ENCODE measurements around the gene MAPK12.
A peak's percentile ranks its signal among the peaks of the same experiment; 100 is the strongest.

Gene MAPK12

DNA sequence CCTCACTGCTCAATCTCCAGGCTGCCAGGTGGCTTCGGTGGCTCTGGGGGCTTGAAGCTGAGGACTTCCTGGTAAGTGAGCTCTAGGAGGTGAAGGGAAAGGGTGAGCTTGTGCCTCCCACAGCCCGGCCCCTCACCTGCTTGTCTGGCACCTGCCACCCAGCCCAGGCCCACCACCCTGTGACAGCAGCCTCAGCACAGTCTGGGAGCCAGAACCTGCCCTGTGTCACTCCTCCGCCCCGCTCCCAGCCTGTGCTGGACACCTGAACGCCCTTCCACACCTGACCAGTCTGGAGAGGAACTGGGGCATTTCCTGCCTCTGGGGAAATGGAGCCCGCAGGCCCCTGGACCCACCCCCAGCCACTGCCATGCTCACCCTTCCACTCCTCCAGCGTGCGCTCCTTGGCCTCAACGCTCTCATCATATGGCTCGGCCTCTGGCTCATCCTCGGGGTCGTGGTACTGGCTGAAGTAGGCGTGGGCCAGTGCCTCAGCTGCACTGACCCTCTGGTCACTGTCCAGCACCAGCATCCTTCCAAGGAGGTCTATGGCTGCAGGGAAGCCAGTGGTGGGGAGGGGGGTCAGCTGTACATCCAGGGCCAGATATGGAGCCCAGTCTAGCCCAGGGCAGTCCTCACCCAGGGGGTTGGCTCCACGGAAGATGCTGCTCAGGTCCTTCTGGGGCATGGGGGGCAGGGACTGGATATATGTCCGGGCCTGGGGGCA lies 3.6 kb upstream of the MAPK12 start:
- DNase-seq: no peak

GRCh38 chr22:50264104-50264745 lies 2.7 kb upstream of the MAPK12 start:
- no peak for DNase-seq

- no peak for DNase-seq
Measured at GRCh38 chr22:50262973-50263617, 1.6 kb upstream of the MAPK12 start.

GRCh38 chr22:50262460-50262911 lies 1.0 kb upstream of the MAPK12 start:
- no peak for DNase-seq

- peak; percentile 40 for DNase-seq
Measured at GRCh38 chr22:50260801-50261614, 475 bp downstream of the MAPK12 start.

GRCh38 chr22:50260434-50260800 lies 1.1 kb downstream of the MAPK12 start:
- DNase-seq: no peak

DNA sequence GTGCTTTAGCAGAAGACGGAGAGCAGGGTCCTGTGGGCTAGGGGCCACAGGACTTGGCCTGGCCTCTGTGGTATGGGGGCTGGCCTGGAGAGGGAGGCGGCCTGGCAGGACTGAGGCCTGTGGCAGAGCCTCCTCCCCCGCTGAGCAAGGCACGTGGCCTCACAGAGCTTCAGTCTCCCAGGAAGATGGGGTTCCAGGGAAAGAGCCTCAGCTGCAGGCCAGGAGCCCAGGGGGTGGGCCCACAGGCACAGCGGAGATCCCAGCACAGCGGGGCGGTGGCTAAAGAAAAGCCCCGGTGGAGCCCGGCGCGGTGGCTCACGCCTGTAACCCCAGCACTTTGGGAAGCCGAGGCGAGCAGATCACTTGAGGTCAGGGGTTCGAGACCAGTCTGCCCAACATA lies 2.2 kb downstream of the MAPK12 start:
- DNase-seq: no peak

DNA sequence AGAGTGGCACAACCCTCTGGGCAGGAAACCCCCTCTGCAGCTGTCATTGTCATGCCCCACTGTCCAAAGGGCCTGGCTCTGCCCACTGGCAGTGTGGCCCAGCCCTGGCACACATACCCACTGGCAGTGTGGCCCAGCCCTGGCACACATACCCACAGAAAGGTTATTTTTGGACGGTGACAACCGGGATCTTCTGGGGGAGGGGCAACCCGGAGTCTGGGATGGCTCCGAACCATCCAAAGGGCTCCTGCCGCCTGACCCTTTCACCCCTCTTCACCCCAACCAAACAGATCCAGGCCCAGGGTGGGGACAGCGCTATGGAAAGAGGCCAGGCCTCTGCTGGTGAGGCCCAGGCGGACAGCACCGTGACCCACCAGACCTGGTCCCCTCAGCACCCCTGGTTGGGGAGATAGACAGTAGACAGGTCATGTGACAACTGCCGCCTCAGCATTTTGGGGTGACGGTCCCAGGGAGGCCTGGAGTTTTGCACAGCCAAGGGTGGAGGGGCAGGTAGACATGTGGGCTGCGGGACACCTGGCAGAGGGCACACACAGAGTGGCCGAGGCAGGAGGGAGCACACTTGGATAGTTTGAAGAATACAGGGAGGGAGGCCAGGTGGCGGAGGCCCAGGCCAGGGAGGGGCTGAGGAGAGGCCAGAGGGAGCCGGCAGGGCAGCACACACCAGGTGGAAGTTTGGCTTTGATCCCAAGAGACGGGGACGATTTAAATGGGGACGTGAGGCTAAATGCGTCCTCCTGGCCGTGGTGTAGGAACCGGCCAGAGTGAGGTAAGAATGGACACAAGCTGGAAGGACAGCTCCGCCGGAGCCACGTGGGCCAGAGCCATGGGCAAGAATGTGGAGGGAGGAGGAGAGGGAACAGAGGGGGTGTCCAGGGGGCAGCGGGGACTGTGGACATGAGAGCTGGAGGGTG lies 2.9 kb downstream of the MAPK12 start:
- DNase-seq: no peak

DNA sequence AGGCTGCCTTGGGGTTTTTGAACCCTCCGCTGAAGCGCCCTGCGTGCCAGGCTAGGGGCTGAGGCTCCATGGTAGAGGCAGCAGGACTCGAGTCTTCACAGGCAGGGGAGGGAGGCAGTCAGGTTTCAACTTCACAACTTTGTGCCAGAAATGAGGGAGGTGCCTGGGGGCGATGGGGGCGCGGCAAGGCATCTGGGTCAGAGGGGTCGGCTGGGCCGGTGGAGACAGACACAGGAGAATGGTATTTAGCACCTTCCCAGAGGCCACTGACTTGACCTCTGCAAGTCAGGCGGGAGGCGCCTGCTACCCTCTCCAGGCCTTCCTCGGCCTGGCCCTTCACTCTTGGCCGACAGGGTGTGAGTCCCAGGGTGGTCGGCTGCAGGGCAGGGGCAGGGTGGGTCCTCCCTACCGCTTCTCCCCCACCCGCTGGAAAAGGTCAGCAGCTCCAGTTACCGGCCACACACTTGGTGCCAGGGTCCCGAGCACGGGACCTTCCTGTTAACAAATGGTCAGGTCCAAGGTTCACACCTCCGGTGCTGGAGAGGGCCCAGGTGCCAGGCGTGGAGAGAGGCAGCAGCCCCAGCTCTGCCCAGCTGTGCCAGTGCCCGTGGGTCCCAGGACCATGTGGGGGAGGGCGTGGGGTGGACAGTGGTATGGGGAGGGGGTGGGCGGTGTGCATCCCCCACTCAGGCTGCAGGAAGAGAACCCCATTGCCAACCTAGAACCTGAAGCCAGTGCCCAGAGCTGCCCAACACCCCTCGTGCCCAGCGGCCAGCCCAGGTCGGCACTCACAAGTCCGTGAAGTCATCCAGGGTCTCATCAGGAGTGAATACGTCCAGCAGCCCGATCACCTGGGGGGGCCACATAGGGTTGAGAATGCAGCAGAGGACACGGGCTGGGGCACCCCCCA lies 3.8 kb downstream of the MAPK12 start:
- no peak for DNase-seq

DNA sequence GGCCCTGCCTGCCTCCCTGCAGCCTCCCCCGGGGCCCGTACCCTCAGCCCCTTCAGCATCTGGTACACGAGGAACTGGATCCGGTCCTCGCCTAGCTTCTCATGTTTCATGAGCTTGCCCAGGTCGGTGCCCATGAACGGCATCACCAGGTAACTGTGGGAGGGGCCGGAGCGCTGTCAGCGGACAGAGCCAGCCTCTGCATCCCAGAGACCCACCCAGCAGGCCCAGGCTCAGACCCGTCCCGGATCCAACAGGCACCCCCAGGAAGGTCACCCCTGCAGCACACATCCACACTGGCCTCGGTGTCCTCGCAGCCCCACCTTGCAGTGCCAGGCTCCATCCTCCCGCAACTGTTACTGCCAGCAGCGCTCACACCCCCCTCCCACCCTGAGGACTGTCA lies 4.4 kb downstream of the MAPK12 start:
- DNase-seq: no peak

- DNase-seq: no peak
Measured at GRCh38 chr22:50256258-50256862, 5.1 kb downstream of the MAPK12 start.

DNA sequence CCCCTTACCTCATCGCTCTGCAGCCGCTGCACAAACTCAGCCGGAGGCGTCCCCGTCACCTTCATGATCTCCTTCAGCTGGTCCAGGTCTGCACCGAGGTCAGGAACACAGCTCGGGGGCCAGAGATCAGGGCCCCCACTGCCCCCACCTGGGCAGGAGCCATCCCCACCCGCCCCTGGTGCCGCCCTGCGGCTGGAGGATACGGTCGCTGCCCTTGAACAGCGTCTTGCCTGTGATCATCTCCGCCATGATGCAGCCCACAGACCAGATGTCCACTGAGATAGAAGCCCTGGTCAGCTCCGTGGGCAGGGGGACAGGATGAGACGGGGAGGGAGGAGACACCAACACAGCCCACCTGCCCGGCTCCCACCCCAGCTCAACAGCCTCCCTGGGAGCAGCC lies 5.9 kb downstream of the MAPK12 start:
- no peak for DNase-seq

- no peak for DNase-seq
Measured at GRCh38 chr22:50255099-50255498, 6.4 kb downstream of the MAPK12 start.

DNA sequence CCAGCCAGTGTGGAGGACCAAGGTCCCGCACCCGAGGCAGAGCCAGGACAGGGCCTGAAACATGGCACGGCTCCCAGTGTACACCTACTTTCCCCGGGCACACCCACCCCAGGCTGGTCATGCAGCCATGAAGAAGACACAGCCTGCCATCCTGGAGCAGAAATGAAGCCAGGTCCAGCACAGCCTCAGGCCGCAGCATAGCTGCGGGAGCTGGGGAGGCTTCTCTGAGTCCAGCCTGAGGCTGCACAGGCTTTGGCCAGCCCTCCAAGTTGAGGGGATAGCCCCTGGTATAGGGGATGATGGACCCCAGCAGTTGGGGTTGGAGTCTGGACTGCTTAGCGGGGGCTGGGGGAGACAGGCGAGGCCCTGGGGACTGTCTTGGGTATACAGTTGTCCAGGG lies 7.5 kb downstream of the MAPK12 start:
- no peak for DNase-seq

GRCh38 chr22:50253046-50253915 lies 8.2 kb downstream of the MAPK12 start:
- no peak for DNase-seq

- peak; percentile 74 for DNase-seq
Measured at GRCh38 chr22:50252082-50253045, 9.1 kb downstream of the MAPK12 start.

DNA sequence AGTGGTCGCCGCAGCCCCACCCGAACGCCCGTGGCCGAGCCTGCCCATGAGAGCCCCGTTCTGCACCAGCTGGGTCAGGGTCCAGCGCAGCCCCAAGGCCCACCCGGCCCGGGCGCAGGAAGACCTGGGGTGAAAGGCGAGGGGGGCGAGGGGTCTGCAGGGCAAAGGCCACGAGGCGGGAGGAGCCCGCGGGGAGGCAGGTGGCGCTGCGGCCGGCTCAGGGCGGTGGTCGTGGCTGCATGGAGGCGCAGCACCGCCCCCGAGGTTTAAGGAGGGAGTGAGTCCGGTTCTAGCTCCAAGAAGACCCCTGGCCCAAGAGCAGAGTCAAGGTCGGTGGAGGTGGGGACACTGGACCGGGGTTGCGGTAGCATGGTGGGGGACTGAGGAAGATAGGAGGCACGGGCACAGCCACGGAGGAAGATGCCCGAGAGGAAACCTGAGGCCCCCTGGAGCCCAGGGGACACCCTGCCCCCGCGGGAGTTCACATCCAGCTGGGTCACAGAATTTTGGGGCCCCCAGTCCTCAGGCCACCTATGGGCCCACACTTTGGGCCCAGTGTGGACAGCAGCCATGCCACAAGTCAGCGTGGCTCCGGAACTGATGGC lies 9.9 kb downstream of the MAPK12 start:
- no peak for DNase-seq

All from stimulated activated CD4-positive, alpha-beta T cell treated with anti-CD3 and anti-CD28 coated beads, Interleukin-4, amount 100 ng/mL, for 1 hour (primary cell).